GM18867 (cell line): ENCODE data around the gene AOPEP.

Experiments used
- ATAC-seq: cut with Tn5 transposase; IDR thresholded peaks from one replicate; pipeline ENCODE4 v1.9.1; 2021; ENCODE audit warnings: mild to moderate bottlenecking, moderate library complexity; ENCODE audit not compliant: unreplicated experiment

Gene AOPEP

GRCh38 chr9:94713436-94714215, 12.9 kb upstream of the AOPEP start:
- no peak for ATAC-seq

GRCh38 chr9:94714494-94714893, 12.0 kb upstream of the AOPEP start:
- no peak for ATAC-seq

GRCh38 chr9:94717761-94718160, 8.7 kb upstream of the AOPEP start:
- no peak for ATAC-seq

GRCh38 chr9:94718936-94719335, 7.6 kb upstream of the AOPEP start:
- ATAC-seq, result no peak

GRCh38 chr9:94719878-94720277, 6.6 kb upstream of the AOPEP start:
- ATAC-seq, result no peak

- ATAC-seq, result no peak
Measured at GRCh38 chr9:94720846-94721549, 5.5 kb upstream of the AOPEP start.

GRCh38 chr9:94721754-94722153, 4.7 kb upstream of the AOPEP start:
- no peak for ATAC-seq

GRCh38 chr9:94725293-94725692, 1.2 kb upstream of the AOPEP start:
- no peak for ATAC-seq

GRCh38 chr9:94728719-94729118, 2.2 kb downstream of the AOPEP start:
- no peak for ATAC-seq

GRCh38 chr9:94729199-94729598, 2.7 kb downstream of the AOPEP start:
- ATAC-seq, result no peak

- ATAC-seq, result no peak
Measured at GRCh38 chr9:94734054-94734754, 7.7 kb downstream of the AOPEP start.

- no peak for ATAC-seq
Measured at GRCh38 chr9:94736759-94737158, 10.3 kb downstream of the AOPEP start.

GRCh38 chr9:94740145-94740840, 13.8 kb downstream of the AOPEP start:
- no peak for ATAC-seq

GRCh38 chr9:94741866-94742265, 15.4 kb downstream of the AOPEP start:
- ATAC-seq, result no peak

- no peak for ATAC-seq
Measured at GRCh38 chr9:94743035-94743954, 16.8 kb downstream of the AOPEP start.

- no peak for ATAC-seq
Measured at GRCh38 chr9:94745806-94746540, 19.5 kb downstream of the AOPEP start.

GRCh38 chr9:94746541-94747370, 20.3 kb downstream of the AOPEP start:
- no peak for ATAC-seq

- no peak for ATAC-seq
Measured at GRCh38 chr9:94754976-94755475, 28.5 kb downstream of the AOPEP start.
